Left colon (tissue), 2 donors: Measurements from ENCODE around the gene KCNQ1. TPM values are rescaled to one million over a fixed set of nuclear protein-coding genes. Genes with fewer than 3 reads are reported as not detected.

ENCODE experiments used
- ATAC-seq: fragments of 200-7000 bp; cut with Tn5 transposase; one replicate; pipeline ENCODE4 v1.9.1; 2020; ENCODE audit warnings: mild to moderate bottlenecking, moderate library complexity
- DNase-seq, 2 donors: peaks; one replicate each; pipeline ENCODE4 v3.0.0-alpha.2; 2020
- intact Hi-C, 2 donors: fragments of 100-400 bp; cut with DNase I in 1 of 2; cut with micrococcal nuclease in 1 of 2; formaldehyde crosslinking; loops; one replicate each; pipeline versions ENCODE4 v1.11.2 to v1.14.0; 2022; cut with DNase I, micrococcal nuclease
- total RNA-seq, 2 donors: library from RNA; stranded (reverse); fragmentation: NEBNext Ultra II Directional; extraction: Animal tissue kit (Norgen Biotek cat#: 25700); gene quantifications; one replicate each; pipeline ENCODE4 v1.2.1, GENCODE V29; 2021
- donor health status: DM: no; HTN: no; CAD: no.
- donor health status: DM: yes; HTN: yes; CAD: no.

KCNQ1 gene
- total RNA-seq, 2 donors from 2014 or later = 42.8 to 56.8 TPM

DNA sequence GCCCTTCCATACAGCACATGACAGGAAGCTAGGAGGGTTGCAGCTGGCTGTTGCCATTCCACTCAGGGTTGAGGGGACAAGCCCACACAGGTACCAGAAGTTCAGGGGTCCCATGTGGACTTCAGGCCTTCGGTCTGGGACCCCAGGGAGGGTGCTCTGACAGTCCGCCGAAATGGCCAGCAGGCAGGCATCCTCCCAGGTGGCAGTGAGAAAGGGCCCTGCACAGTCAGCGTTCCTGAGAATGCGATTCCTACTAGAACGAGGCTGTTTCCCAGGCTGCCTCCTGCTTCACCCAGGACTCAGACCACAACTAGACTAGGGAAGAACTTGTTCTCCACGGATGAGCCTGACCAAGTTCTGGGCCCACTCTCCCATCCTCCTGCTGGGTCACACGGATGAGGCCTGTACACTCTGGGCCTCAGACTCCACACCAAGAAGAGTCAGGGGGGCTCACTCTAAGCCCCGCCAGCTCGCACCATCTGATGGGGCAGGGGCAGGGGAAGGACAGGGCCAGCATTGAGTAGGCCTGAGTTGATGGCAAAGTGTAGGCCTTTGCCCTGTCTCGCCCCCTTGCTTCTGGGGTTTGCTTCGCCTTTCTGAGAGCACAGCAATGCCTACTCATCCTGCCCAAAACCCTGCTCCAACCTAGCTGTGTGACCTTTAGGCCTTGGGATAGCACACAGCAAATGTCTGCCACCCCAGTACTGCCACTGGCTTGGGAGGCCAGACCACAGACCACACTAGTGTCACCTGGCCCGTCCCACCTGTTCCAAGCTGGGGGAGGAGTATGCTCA is 241.0 kb downstream of the KCNQ1 start:
- no peak for ATAC-seq
- peak in 1 of 2 donors; percentile 15 for DNase-seq
- intact Hi-C loops = no loop called here

DNA sequence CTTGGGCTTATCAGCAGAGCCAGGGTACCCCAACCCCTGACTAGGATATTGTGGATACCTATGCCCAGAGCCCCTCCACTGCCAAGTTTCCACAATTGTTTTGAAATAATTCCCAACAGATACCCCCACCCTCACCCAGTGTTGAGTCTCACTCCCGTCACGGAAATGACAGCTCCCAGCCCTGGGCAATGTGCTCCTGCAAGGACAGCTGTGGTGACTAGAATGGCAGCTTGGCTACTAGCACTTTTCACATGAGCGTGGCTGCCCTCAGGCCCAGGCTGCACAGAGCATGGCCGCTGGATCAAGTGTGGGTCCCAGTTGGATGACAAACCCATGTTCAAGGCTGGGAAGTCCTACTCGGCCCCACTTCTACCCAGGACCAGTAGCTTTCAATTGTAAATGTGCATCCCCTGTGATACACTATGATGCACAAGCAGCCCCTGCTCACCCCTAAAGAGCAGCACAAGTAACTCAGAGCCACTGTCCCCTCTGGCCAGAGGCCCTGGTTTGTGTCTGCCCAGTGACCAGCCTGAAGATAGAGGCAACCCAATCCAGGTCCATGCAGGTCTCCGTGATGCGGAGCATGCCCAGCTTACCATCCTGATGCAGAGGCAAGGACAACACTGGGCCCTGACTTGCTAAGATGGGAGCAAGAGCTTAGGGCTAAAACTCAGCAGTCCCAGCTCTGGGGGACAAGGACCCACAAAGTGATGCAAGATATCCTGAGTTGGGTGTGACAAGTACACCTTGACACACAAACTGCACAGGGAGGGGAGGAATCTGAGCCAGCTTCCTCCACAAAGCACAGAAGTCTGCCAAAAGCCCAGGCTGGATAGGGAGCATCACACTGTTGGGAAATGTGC is 241.8 kb downstream of the KCNQ1 start:
- intact Hi-C loops = no loop called here
- DNase-seq (peak in 1 of 2 donors; percentile 7), ATAC-seq (no peak)

DNA sequence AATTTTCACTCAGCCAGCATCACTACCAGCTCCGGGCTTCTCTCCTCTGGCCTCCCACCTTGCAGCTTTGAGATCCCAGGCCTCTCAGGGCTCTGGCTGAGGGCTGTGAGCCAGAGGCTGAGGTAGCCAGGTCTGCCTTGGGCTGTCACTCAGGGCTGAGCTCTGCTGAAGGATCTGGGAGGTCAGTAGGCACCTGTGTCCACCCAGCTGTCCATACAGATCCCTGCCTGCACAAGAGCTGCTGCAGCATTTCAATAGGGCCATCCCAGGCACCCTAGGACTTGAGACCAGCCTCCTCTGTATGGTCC is 242.4 kb downstream of the KCNQ1 start:
- no peak for ATAC-seq
- intact Hi-C loops = no loop called here
- DNase-seq = peak in 1 of 2 donors; percentile 14

DNA sequence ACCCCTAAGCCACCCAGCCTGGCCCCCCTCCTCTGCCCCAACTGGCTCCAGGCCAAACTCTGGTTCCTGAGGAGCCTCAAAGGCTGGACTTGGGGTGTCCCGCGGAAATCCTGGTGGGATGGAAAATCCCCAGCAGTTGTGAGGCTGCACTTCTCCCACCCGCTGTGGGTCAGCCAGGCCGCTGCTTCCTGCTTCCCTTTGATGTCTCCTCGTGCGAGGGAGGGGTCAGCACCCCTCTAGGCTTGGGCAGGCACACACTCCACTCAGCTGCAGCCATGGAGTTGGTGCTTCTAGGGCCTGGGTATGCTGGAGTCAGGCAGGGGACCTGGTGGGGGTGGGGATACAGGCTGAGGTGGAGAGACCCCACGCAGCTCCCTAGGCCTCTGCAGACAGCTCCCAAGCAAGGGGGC is 243.0 kb downstream of the KCNQ1 start:
- DNase-seq (peak in 1 of 2 donors; percentile 17), ATAC-seq (no peak)
- intact Hi-C loops = no loop called here

DNA sequence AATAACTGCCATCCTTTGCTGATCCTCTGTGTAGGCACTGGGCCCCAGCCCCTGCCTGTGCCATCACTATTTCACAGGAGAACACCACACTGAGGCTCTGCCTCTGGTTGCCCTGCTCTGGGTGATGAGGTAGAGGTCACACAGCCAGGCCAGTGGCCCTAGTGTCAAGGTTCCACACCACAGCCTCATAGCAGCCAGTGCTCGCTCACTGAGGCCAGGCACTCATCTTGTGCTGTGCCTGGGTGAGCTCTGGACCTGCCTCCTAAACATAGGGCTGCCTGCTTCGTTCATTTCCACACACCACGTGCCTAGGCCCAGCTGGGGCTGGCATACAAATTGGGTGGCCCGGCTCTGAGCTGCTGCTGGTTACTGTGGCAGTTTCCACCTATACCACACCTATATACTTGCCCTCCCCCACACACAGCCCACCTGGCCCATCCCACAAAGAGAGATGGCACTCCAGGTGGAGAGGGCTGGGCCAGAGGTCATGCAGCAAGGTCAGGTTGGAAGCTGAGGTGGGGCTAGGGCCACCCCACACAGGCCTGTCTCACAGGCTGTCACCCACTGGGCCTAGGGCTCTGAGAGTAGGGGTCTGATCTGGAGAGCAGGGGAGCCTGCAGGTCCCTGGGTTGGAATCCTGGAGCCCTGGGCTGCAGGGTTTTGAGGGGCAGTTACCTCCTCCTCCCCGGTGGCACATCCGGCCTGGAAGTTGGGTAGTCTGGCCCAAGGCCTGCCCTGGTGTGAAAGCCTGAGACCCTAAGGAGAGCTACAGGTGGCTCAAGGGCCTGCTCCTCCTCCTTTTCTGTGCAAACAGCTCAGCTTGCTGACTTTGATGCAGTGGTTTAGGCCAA is 243.8 kb downstream of the KCNQ1 start:
- intact Hi-C loops = no loop called here
- ATAC-seq (no peak), DNase-seq (peak; percentile 1 to 18)

DNA sequence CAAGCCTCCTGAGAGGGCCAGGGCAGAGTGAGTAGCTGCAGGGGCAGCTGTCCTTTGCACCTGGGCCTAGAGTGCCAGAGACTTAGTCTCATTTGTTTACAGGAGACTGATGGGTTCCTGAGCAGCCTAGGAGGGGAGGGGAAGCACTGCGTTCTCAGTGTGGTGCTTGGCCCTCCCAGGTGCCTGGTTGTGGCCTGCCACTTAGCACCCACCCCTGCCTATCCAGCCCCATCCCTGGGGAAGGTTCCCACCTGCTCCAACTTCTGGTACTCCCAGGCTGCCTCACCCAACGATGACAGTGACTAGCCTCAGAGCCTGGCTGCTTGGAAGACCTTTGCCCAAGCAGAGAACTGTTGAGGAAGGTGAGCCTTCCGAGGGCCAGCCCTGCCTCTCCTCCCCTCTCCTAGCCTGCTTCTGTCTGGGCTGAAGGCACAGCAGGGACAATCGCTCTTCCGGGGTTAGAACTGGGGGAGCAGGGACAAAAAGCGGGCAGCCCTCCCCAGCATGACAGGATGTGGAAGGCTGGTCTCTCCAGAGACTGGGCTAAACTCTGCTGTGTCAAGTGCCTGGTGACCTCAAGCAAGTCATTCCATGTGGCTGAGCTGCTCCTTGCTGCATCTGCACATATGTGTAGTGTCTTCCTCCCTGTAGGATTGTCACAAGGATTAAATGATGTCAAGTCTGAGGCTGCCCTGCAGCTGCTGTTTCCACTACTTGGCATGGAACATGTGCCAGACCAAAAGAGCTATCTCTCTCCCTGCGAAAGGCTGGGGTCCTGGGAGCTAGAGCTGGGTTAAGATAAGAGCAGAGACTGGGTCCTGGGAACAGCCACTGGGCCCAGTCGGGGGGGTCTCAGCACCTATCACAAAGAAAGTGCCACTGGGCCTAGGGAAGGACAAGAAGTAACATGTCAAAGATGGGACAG is 245.1 kb downstream of the KCNQ1 start:
- ATAC-seq (peak; percentile 63), DNase-seq (peak; percentile 4 to 24)
- intact Hi-C loops = no loop called here

DNA sequence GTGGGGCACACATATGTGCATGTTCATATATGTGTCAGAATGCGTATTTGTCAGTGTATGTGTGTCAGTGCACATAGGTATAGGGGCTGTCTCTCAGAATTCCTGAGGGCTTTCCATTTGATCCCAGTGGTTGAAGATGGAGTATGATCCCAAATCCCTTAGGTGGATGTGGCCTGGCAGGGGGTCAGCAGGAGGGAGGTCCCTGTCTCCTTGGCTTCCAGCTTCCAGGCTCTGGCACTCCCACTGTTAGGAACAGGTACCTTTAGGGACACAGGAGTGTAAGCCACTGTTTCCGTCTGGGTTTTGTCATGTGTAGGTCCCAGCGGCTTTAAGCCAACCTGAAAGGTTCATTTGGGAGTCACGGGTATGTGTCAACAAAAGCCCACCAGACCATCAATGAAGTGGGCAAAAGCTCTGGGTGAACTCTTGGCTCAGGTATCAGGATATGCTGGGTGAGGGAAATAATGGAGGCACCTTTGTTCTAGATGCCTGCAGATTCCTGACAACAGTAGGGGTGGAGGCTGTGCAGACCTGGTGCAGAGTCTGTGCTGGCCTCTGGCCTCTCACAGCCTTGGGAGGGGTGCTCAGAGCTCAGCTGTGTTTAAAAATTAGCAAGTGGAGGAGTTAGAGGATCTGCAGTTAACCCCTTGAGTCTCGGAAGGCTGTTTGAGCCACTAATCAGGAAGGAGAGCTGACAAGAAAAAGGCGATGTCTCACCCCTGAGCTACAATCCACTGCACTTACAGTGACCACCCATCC is 246.0 kb downstream of the KCNQ1 start:
- ATAC-seq (no peak), DNase-seq (peak; percentile 1 to 11)
- intact Hi-C loops = no loop called here

DNA sequence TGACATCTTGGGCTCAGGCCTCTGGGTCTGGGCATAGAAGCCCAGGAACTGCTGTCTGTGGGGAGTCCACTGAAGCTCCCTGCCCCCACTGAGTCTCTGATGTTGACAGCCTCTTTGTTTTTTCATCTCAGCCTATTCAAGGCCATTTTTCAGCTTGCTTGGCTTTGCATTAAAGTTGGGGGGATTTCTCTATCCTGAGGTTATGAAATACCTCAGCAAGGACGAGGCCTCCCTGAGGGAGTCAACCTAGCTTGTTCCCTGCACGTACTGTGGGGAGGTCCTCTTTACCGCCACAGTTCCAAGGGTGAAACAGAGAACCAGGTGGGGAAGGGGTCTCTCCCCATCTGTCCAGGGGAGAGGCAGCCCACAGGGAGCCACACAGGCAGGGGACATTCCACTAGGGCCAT is 246.6 kb downstream of the KCNQ1 start:
- DNase-seq = peak in 1 of 2 donors; percentile 5

DNA sequence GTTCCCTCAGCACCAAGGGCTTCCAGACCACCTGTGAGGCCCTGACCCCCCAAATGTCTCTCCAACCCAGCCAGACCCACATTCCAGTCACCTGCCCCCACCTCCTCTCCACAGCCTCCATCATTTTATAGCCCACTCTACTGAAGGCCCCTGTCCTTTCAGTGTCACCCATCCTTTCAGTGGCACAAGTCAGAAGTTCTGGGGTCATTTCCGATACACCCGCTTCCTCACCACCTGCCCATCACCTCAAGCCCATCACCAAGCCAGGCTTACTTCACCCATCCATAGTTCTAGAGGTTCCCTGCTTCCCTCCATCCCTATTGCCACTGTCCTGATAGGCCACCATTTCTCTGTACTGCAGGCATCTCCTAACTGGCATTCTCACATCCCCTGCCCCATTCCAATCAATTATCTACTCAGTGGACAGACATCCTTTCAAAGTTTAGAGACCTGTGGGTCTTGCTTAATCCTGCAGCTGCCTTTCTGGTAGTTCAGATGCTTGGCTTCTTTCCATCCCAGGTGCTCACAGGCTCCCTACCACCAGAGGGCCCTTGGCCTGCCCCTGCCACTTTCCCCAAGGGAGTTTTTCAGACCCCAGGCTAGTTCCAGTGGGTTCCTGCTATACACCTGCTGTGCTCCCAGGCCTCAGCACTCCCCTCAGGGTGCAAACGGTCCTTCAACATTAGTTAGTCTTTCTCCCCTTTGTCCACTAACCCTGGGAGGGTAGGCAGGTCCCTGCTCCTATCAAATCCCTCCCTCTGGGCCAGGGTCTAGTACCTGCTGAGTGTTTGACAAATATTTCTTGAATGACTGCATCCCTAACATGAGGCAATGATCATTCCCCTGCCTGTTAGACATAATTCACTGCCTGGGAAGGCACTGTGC is 247.4 kb downstream of the KCNQ1 start:
- DNase-seq (peak in 1 of 2 donors; percentile 19), ATAC-seq (no peak)
- intact Hi-C loops = no loop called here

More for the DNA sequence above, 246.6 kb downstream of the KCNQ1 start:
- intact Hi-C loops = no loop called here
- ATAC-seq = no peak

DNA sequence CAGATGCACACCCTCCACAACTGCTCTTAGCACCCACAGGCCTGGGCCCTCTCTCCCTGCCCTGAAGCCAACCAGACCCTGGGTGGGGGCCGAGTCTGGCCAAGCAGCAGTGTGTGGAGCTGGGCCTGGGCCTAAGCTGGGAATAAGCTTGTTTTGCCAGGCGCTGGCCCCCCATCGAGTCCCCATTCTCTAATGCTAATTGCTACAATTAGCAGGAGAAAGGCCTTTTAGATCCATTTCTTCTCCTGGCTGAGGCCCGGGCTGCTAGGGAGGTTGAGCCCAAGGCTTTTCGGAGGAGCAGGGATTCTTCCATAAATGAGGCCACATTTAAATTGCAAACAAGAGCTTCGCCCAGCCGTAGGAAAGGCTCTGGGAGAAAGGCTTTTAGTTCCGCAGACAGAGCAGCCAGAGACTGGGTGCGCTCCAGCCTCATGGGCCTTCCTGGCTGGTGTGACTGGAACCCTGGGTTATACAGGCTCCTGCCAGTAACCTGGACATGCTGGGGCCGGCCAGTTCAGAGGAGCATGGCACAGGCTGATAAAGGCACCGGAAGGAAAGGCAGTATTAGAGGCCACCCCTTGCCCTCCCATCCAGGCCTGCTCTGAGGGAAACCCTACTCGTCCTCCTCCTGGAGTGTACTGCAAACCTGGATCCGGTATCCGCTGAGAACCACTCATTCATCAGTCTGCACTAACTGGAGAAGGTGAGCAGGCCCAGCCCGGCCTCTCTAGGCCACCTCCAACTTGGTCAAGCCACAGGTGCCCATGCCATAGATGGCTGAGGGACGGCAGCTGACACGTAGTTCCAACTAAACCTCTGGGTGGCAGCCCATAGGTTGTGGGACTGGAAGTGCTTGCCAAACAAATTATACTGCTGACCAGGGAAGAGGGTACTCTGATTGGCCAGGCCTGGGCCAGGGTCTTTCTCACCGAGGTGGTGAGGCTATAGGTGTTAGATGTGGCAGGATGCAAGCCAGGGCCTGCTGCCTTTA is 248.8 kb downstream of the KCNQ1 start:
- DNase-seq (peak in 1 of 2 donors; percentile 22), ATAC-seq (no peak)
- intact Hi-C loops = no loop called here

DNA sequence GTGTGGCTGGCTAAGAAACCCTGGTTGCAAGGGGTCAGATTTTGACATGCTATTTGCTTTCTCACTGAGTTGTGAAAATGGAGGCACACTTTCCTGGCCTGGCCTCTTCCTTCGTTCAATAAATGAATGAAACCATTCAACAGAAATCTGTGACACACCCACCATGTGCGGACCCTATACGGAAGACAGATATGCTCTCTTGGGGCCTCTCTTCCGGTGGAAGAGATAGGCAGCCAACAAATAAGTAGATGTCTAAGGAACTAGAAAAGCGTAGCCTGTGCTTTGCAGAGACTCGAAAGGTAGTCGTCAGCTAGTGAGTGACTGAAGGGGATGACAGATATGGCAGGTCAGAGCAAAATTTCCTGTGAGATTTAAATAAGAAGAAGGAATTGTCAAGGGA is 249.7 kb downstream of the KCNQ1 start:
- DNase-seq (peak in 1 of 2 donors; percentile 1), ATAC-seq (no peak)
- intact Hi-C loops = no loop called here

DNA sequence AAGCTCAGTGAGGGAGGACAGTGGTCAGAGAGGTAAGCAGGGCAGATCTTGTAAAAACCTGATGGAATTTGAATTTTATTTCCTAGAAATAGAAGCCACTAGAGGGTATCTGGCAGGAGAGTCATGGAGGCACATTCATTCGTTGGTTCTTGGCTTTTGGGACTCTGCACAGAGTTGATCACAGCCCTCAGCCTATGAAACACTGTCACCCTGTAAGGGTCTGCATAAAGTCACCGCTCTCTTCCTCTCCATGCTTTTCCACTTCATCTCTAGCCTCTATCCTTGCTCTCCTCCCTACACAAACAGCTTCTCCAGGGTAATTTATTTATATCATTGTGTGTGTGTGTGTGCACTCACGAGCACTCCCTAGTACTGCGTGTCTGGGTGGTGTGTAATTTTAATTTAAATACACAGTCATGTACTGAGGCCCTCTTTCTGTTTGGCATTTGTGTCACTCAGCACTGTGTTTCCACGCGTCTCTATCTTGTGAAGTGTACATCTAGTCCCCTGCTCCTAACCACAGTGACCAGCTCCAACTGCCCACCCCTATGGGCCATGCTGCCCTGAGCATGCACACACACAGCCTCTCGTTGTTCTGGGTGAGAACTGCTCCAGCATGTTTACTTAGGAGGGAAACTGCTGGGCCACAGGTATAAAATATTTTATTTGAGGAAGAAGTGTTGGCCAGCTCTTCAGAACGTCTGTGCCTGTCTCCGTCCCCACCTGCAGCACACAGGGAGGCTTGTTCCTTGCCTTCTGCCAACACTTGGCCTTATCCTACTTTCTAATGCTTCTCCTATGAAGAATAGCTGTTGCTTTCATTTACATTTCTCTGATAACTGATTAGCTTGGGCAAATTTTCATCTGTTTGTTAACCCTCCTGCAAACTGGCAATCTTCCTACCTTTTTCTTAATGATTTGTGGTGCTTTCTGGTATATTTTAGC is 250.5 kb downstream of the KCNQ1 start:
- intact Hi-C loops = no loop called here
- ATAC-seq (peak; percentile 6), DNase-seq (peak in 1 of 2 donors; percentile 16)

DNA sequence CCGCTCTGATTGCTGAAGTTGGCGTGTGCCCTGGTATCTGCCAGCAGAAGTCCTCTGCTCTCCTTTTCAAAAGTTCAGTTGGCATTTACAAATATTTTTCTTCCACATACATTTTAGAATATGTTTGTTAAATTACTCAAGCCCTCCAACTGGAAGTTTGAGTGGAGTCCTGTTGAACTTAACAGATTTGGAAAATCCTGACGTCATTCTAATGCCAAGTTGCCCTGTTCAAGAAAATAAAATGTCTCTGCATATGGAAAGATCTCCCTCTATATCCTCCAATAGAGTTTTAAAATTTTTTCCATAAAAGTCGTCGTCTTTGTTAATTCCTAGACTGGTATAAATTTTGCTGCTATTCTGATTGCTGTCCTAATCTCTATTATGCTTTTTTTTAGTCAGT is 251.6 kb downstream of the KCNQ1 start:
- peak in 1 of 2 donors; percentile 9 for DNase-seq
- intact Hi-C loops = no loop called here
- ATAC-seq = no peak

DNA sequence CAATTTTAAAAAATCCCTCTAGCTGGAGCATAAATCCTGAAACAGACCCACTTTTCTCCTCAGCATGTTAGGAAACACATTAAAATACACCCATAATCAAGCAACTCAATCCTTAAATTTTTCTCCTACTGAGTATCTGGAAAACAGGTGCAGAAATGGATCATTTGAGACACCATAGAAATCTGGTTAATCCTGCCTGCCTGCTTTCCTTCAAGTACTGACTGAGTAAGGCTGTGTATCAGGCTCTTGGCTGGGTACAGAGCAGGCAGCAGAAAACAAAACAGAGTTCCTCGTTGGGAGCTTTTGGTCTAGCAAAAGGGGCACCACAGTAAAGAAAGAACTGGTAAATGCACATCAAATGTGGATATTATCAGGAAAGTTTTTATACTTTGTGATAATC is 253.1 kb downstream of the KCNQ1 start:
- peak in 1 of 2 donors; percentile 10 for DNase-seq
- no peak for ATAC-seq
- intact Hi-C loops = no loop called here
